Kidney (tissue), 14 donors: ENCODE results near the gene LRRFIP1. TPM values are rescaled to one million over a fixed set of nuclear protein-coding genes. Genes with fewer than 3 reads are reported as not detected.
A peak's percentile ranks its signal among the peaks of the same experiment; 100 is the strongest.

Experiments used
- DNase-seq, 5 donors: peaks; one replicate each; pipeline ENCODE4 v3.0.0-alpha.2; 2013 to 2020
- FAIRE-seq: peaks from 2 replicates; lab custom pipeline; 2012; peaks lifted over from hg19 to GRCh38; lab: Jason Lieb, UNC
- H3K27ac ChIP-seq, 2 donors: one replicate each; pipeline ENCODE4 v1.7.0; 2013; ENCODE audit warnings: low read depth in 2 of 2, low read length in 2 of 2, inconsistent platforms in 1 of 2
- H3K27me3 ChIP-seq: one replicate; pipeline ENCODE4 v1.7.1; 2013; ENCODE audit warnings: low read length, inconsistent platforms; ENCODE audit not compliant: control insufficient read depth, insufficient read depth
- H3K36me3 ChIP-seq, 3 donors: one replicate each; pipeline versions ENCODE4 v1.7.0 to v1.7.1; 2013; ENCODE audit warnings: low read length in 3 of 3, control low read depth in 1 of 3, inconsistent platforms in 1 of 3; ENCODE audit not compliant: insufficient read depth in 3 of 3, control insufficient read depth in 2 of 3
- H3K4me1 ChIP-seq, 3 donors: one replicate each; pipeline versions ENCODE4 v1.7.0 to v1.7.1; 2013; ENCODE audit warnings: low read length in 3 of 3, inconsistent platforms in 1 of 3, low read depth in 1 of 3; ENCODE audit not compliant: control insufficient read depth in 2 of 3, insufficient read depth in 2 of 3
- H3K4me3 ChIP-seq, 3 donors: one replicate each; pipeline versions ENCODE4 v1.7.0 to v1.8.1; 2013; ENCODE audit warnings: low read length in 3 of 3, control low read depth in 1 of 3, inconsistent platforms in 1 of 3
- H3K9ac ChIP-seq, 3 donors: one replicate each; pipeline versions ENCODE4 v1.7.0 to v1.7.1; 2013; ENCODE audit warnings: low read length in 3 of 3, control low read depth in 1 of 3, inconsistent platforms in 1 of 3
- H3K9me3 ChIP-seq, 3 donors: one replicate each; pipeline versions ENCODE4 v1.7.0 to v1.7.1; 2013; ENCODE audit warnings: low read length in 3 of 3, control low read depth in 1 of 3, inconsistent platforms in 1 of 3; ENCODE audit not compliant: control insufficient read depth in 2 of 3, insufficient read depth in 1 of 3
- CTCF ChIP-seq: IDR thresholded peaks from 3 replicates; pipeline ENCODE4 v1.5.1; 2012; ENCODE audit warnings: mild to moderate bottlenecking, moderate library complexity, borderline replicate concordance; ENCODE audit not compliant: insufficient read depth; ENCODE audit errors: extremely low read depth
- intact Hi-C: fragments of 100-400 bp; cut with DNase I; formaldehyde crosslinking; loops from one replicate; pipeline ENCODE4 v1.11.1; 2022
- polyA plus RNA-seq: library from polyadenylated mRNA; stranded (reverse); fragments of 350-450 nt; fragmentation: Illumina TruSeq; extraction: RNeasy Lipid Tissue Mini Kit (QIAGEN cat#74804); gene quantifications from one replicate; pipeline ENCODE4 v1.2.3, GENCODE V29; 2014; ENCODE audit warnings: low read depth, low replicate concordance; ENCODE audit not compliant: insufficient read depth
- total RNA-seq: library from RNA; stranded (reverse); fragmentation: NEBNext Ultra II Directional; extraction: Animal tissue kit (Norgen Biotek cat#: 25700); gene quantifications from one replicate; pipeline ENCODE4 v1.2.1, GENCODE V29; 2021
- donor health status: control.
- donor health status: control.
- donor health status: control.
- donor health status: control.
- donor health status: control.
- donor health status: DM: yes; HTN: yes; CAD: no.
- donor health status: Normal renal cell carcinoma (clear cell type).

Gene LRRFIP1
- total and polyA plus RNA-seq, 2 donors from 2014 or later = 39.1 to 204 TPM

- H3K9ac ChIP-seq = no peak overlapping the region
- peaks cover 2 to 24% (median 18%) of the 10 kb centered on the region in 3 donors for H3K4me1 ChIP-seq
- peaks cover 0 to 11% (median 0%) of the 10 kb centered on the region in 3 donors for H3K9me3 ChIP-seq
- TF ChIP-seq CTCF = no peak
- intact Hi-C loops = no loop called here
- peak; percentile 47 to 84 (median 54) for DNase-seq
- FAIRE-seq = no peak
- no peak overlapping the region for H3K4me3 ChIP-seq
- peak overlapping the region; percentile 79 to 83 for H3K27ac ChIP-seq
- no peaks in the 10 kb centered on the region for H3K36me3 ChIP-seq
- H3K27me3 ChIP-seq = no peaks in the 10 kb centered on the region
These were observed 3.8 kb downstream of the LRRFIP1 start for GRCh38 chr2:237631007-237631785.

- Histone ChIP-seq H3K27me3 (no peaks in the 10 kb centered on the region), H3K36me3 (no peaks in the 10 kb centered on the region), H3K4me3 (no peak overlapping the region), H3K9me3 (peaks cover 0 to 11% (median 0%) of the 10 kb centered on the region in 3 donors), H3K4me1 (peaks cover 2 to 24% (median 17%) of the 10 kb centered on the region in 3 donors), H3K27ac (no peak overlapping the region), H3K9ac (no peak overlapping the region)
- intact Hi-C loops = no loop called here
- DNase-seq (peak in 1 of 5 donors; percentile 31), FAIRE-seq (no peak)
- TF ChIP-seq CTCF = no peak
These were observed 4.6 kb downstream of the LRRFIP1 start for GRCh38 chr2:237631801-237632585.

GRCh38 chr2:237633061-237633561, 5.7 kb downstream of the LRRFIP1 start:
- no peak for FAIRE-seq
- peak overlapping the region in 1 of 2 donors; percentile 17 for H3K27ac ChIP-seq
- no peak for DNase-seq

More at GRCh38 chr2:237633061-237633561, 5.7 kb downstream of the LRRFIP1 start:
- Histone ChIP-seq H3K4me3 (no peak overlapping the region), H3K27me3 (no peaks in the 10 kb centered on the region), H3K9ac (no peak overlapping the region), H3K4me1 (peaks cover 2 to 23% (median 17%) of the 10 kb centered on the region in 3 donors), H3K36me3 (no peaks in the 10 kb centered on the region), H3K9me3 (peaks cover 0 to 11% (median 0%) of the 10 kb centered on the region in 3 donors)
- no peak for TF ChIP-seq CTCF
- intact Hi-C loops = no loop called here
